ENCODE results near the gene ERN1. TPM values are rescaled to one million over a fixed set of nuclear protein-coding genes. Genes with fewer than 3 reads are reported as not detected.

Gene ERN1
- total and polyA plus RNA-seq, 2 of the 13 experiments (the other 11 are each of a cell fraction or from before 2014, with no cell fraction given), result 6.0 to 12.7 TPM

DNA sequence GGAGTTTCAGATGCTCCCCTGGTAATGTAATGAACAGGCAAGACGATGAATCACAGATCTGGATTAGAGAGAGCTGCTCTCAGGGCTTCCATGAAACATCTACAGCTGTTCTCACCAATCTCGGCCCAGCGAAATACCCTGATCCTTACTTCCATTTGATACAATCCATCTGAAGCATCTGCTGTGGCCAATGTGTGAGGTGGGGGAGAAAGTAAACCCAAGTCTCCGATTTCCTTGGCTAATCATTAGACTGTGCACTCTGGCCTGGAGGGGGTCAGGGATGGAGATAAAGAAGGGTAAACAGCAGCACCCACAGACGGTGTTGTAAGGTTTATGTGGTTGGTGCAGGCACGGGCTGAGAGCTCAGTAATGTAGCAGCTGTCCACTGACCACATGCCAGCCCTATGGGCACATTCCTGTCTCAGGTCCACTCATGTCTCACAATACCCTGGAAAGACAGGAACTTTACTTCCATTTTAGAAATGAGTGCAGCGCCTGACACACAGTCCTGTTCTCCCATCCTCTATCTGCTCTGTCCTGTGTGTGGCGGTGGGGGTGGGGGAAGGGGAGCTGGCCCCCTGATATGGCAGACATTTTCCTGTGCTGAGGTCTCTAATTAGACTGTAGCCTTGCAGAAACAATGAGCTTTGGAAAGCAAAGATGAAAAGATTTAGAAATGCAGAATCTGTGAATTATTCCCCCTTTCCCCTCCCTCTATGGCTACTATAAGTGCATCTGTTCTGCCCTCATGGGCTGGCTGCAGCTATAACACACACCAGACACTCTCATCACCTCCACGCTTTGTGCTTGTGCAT, 48.3 kb upstream of the ERN1 start (continued):
- TF ChIP-seq DRAP1 (CRISPR knock-in tag; IDR thresholded peaks at IDR 0.05) (peak; percentile 46; the same call in 1 of the 2 replicates), ZNF792 (CRISPR knock-in tag; IDR thresholded peaks at IDR 0.05) (peak; percentile 92), ZBTB46 (CRISPR knock-in tag; IDR thresholded peaks at IDR 0.05; ENCODE audit: borderline replicate concordance) (0 out of 2 replicates have a peak, but pooled peaks have one; percentile 29), THAP7 (CRISPR knock-in tag; IDR thresholded peaks at IDR 0.05) (no peak; the same call in 1 of the 2 replicates), ASH2L (IDR thresholded peaks at IDR 0.05; ENCODE audit: insufficient read length, low read depth, low read length) (peak; percentile 67), ZNF607 (CRISPR knock-in tag; IDR thresholded peaks at IDR 0.05; ENCODE audit: borderline replicate concordance) (0 out of 2 replicates have a peak, but pooled peaks have one; percentile 68), NCOA5 (CRISPR knock-in tag; IDR thresholded peaks at IDR 0.05) (no peak), MXD4 (CRISPR knock-in tag; IDR thresholded peaks at IDR 0.05) (peak; percentile 67; the same call in 1 of the 2 replicates), ZNF576 (CRISPR knock-in tag; IDR thresholded peaks at IDR 0.05) (no peak), MEF2D (CRISPR knock-in tag; IDR thresholded peaks at IDR 0.05) (peak; percentile 69), ZNF703 (CRISPR knock-in tag; IDR thresholded peaks at IDR 0.05; ENCODE audit: borderline replicate concordance) (no peak), SP2 (CRISPR knock-in tag; IDR thresholded peaks at IDR 0.05) (peak; percentile 23; the same call in 1 of the 2 replicates), MAF1 (CRISPR knock-in tag; IDR thresholded peaks at IDR 0.05; ENCODE audit: borderline replicate concordance) (no peak), ATRX (CRISPR knock-in tag; IDR thresholded peaks at IDR 0.05; ENCODE audit: borderline replicate concordance) (no peak), CREB3 (CRISPR knock-in tag; IDR thresholded peaks at IDR 0.05) (no peak), KAT2B (IDR thresholded peaks at IDR 0.05; ENCODE audit: borderline replicate concordance, low read depth, low read length) (no peak), REL (CRISPR knock-in tag; conservative IDR thresholded peaks at IDR 0.05) (no peak), CHD2 (IDR thresholded peaks at IDR 0.05; ENCODE audit: low read depth, low read length) (no peak), RARA (CRISPR knock-in tag; IDR thresholded peaks at IDR 0.05) (peak; percentile 91), MBNL3 (CRISPR knock-in tag; conservative IDR thresholded peaks at IDR 0.05) (no peak), ZNF629 (CRISPR knock-in tag; conservative IDR thresholded peaks at IDR 0.05) (peak; percentile 68), SKI (IDR thresholded peaks at IDR 0.05; ENCODE audit: partially characterized antibody) (peak; percentile 87), HDAC6 (IDR thresholded peaks at IDR 0.05; ENCODE audit: low read depth, low read length) (no peak), PRMT3 (CRISPR knock-in tag; IDR thresholded peaks at IDR 0.05; ENCODE audit: borderline replicate concordance, low read depth) (0 out of 2 replicates have a peak, but pooled peaks have one; percentile 27), TEAD3 (CRISPR knock-in tag; optimal IDR thresholded peaks at IDR 0.05; ENCODE audit: borderline replicate concordance) (peak; percentile 91), ZNF138 (CRISPR knock-in tag; IDR thresholded peaks at IDR 0.05; ENCODE audit: low read depth) (no peak), NR1H2 (CRISPR knock-in tag; IDR thresholded peaks at IDR 0.05; ENCODE audit: borderline replicate concordance, low read depth) (no peak)

Data from HepG2 (cell line).